GDM1 (cell line): ENCODE data around the gene MRPL16.
A peak's percentile ranks its signal among the peaks of the same experiment; 100 is the strongest.
"Not testable (repeated sequence)": the region's sequence is repeated elsewhere in the genome, so short reads cannot be mapped to it uniquely, and the experiment has no call there.

Experiments
- DNase-seq: peaks from one replicate; lab custom pipeline; 2025; lab: John Stamatoyannopoulos, UW

The MRPL16 gene

DNA sequence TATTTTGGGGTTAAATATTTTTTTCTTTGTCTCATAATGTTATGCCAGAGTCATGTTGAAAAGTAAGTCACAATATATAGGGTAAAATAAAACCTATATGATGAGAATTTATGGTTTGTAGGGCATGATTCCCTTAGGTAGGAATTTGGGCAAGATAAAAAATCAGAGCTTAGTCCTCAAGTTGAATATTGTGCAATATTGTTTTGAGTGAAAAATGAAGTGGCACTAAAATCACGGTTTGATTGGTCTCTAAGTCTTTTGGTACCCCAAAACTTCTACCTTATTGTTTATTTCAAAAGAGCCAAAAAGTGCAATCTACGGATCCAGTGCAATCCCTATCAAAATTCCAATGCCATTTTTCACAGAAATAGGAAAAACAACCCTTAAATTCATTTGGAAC, 1.6 kb upstream of the MRPL16 start:
- no peak for DNase-seq

- no peak for DNase-seq
These were observed 307 bp upstream of the MRPL16 start for GRCh38 chr11:59810911-59811259.

GRCh38 chr11:59807047-59807610, 3.4 kb downstream of the MRPL16 start:
- DNase-seq = peak; percentile 5

- peak; percentile 8 for DNase-seq
These were observed 6.5 kb downstream of the MRPL16 start for GRCh38 chr11:59804061-59804460.

DNA sequence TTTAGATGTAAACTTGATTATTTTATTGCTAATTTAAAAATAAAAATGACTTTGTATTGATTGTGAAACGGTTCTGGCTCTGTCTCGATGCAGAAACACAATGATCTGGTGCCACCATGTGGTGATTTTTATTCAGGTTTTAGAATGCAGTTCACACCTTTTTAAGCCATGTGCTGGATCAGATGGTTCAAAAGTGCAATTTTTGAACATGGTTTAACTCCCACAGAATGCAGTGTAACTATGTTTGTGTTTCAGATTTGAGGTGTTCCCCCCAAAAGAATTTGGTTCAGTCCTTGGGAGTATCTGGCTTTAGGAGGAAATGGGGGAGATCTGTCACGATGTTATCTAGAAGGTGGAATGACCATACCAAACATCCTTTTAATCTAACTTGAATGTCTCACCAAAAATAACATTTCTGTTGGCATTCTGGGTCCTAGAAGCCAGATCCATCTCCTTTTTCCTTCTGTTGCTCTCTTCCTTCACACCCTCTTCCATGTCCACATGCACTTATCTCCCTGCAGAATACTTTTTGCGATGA, 7.9 kb downstream of the MRPL16 start:
- DNase-seq = peak; percentile 10

DNA sequence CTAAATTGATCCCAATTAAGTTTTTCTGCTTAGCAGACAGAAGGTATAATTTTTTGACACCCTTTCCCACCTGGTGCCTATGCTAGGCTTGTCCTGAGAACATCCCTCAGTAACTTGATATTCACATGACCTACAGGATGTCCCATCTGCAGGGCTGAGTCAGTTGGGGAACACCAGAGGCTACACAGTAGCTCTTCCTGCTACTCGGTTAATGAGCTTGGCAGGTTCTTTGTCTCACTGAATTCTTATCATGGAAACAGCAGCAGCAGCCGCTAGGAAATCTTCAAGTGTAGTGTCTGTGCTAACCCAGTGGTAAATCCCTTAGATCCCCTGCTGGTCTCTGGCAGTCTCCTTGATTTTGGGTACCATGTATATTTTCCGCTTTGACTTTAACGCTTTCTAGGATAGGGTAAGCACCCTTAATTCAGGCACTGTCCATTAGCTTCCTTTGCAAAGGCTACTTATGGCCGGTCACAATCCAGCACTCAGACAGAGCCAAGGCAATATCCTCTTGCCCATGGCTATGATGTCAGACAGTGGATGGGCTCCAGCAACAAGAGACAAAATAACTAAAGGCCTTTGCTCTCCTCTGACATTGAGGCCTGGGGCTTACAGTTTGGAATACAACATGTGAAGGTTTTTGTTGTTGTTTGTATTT, 8.5 kb downstream of the MRPL16 start:
- DNase-seq = no peak

DNA sequence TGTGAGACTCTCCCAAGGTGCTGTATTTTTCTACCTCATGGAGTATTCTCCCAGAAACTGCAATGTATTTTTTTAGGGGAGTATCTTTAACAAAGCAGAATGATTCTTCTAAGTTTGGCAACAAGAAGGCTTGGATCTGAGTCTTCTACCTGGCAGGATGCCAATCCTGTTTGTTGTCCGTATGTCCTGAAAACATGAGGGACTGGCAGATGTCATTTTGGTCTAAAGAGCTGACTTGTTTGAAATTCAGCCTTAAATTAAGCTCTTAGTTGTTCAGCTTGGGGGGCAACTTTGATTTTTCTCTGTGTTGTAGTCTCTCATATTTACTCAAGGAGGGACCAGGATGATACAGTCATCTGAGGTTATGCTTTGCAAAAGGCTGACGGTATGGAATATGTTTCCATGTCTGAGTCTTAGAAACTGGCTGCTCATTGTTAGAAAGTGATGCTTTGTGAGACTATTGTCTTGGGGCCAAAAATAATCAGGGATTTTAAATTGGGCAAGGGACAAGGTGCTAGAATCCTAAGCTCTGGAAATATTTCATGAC, 9.3 kb downstream of the MRPL16 start:
- DNase-seq = no peak

GRCh38 chr11:59800390-59801025, 10.1 kb downstream of the MRPL16 start:
- no peak for DNase-seq

DNA sequence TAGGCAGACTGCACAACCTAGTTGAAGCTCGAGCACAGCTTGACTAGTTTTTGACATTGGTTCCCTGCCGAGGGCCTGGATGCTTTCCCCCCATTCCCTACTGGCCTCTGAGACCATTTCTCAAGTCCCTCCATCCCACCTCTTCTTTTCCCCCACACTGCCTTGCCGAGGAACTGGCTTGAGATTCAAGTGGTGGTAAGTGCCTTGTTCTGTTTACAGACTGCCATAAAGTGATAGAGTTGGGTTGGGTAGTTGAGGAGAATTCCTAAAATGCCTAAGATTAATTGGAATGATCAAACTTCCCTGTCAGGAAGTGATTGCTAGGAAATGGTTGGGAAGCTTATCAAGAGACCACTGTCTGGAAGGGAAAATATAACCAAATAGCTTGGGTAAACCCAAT, 16.2 kb downstream of the MRPL16 start:
- DNase-seq = no peak

GRCh38 chr11:59792507-59792906, 18.1 kb downstream of the MRPL16 start:
- no peak for DNase-seq

GRCh38 chr11:59791639-59792038, 18.9 kb downstream of the MRPL16 start:
- no peak for DNase-seq

DNA sequence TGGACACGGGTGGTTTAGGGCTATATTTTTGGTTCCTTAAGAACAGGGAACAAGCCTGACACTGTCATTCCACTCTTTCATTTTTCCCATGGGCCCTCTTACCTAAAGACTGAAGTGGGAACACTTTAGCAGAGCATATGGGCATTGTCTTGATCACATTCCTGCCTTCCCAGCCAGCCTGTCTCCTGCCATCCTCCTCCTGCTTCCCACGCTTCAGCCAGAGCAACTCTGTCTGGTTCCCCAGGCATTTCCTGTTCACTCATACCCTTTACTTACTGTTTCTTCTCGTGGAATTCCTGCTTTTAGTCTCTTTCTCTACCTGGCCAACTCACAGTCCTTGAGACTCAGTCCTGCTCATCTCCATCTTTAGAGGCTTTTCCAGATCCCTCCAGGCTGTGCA, 22.8 kb downstream of the MRPL16 start:
- no peak for DNase-seq

DNA sequence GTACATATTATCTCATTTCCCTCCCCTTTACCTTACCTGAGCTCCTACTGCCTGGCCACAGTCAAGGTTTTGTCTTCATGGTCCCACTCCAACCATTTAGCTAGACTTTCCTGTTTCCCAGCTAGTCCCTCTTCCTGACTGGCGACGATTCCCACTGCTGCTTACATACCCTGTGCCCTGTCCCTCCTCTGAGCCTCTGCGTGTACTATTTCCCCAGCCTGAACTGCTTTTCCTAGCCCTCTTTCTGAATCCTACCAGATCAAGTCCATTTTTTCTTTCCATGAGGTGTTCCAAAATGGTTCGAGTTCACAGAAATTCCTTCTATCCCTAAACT, 23.4 kb downstream of the MRPL16 start:
- DNase-seq = no peak

GRCh38 chr11:59785818-59786217, 24.8 kb downstream of the MRPL16 start:
- no peak for DNase-seq

GRCh38 chr11:59784441-59784840, 26.1 kb downstream of the MRPL16 start:
- DNase-seq = not testable (repeated sequence)

DNA sequence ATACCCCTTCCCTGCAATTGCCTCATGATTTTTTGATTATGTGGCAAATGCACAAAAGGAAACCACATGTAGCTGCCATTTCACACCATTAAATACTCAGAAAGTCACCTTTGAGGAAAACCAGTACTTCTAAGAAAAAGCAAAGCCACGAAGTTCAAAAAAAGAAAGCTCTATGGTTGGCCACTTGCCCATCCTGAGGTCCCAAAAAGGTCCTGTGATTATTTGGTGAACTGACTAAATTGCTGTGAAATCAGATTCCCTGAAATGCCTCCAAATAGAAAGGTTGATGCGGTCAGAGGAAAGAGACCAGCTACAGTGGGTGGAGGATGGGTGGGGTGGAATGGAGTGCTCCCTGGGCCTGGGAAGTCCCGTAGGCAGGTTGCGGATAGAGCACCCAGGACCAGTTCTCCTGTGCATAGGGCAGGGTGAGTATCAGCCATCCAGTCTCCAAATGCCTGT, 26.9 kb downstream of the MRPL16 start:
- DNase-seq = no peak

- no peak for DNase-seq
These were observed 28.5 kb downstream of the MRPL16 start for GRCh38 chr11:59782080-59782479.

DNA sequence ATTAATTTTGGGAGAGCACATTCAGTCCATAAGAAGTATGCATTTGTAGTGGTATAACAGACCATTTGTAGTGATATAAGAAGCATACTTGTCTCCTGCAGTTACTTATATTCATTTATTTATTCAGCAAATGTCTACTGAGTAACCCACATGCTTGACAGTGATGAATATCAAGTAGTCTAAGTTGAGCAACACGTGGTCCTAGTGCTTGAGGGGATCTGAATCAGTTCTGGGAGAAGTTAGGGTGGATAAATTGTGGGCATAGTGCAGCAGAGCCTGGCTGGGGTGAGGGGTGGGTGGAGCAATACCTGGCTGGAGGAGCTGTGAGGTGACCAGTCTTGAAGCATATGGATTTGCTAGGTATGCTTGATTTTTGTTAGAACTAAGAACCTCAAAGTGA, 31.1 kb downstream of the MRPL16 start:
- DNase-seq = no peak

GRCh38 chr11:59778122-59778521, 32.5 kb downstream of the MRPL16 start:
- no peak for DNase-seq

DNA sequence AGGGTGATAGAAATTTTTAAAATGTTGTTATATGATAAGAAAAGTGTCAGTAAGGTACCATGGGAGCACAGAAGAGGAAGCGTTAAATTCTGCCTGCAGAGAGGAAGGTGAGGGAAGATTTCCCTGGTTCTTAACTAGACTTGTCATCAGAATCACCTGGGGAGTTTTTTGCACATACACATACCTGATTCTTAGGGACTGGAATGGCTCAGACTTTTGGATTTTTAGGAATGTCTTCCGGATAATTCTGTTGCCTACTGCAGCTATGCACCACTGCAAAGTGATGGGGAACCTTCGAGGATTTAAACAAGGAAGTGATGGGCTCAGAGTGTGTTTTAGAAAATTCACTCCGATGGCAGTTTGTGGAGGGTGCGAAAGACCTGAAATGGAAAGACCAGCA, 33.5 kb downstream of the MRPL16 start:
- DNase-seq = no peak

- no peak for DNase-seq
These were observed 34.1 kb downstream of the MRPL16 start for GRCh38 chr11:59776210-59777066.

DNA sequence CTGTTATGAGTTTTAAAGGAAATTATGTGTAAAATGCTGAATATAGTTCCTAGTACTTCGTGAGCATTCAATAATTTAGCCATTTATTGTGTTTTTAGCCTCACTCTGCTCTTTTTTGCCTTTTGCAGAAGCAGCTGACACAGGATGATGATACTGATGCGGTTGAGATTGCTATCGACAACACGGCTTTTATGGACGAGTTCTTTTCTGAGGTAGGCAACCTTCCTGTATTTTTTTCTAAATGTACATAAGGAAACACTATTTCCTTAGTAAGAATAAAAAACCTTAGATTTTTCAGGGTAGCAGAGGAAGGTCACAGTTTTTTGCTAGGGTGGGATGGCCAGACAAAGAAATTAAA, 37.5 kb downstream of the MRPL16 start:
- DNase-seq = no peak
